HepG2 (cell line): Measurements from ENCODE around the gene DENND4B. TPM values are rescaled to one million over a fixed set of nuclear protein-coding genes. Genes with fewer than 3 reads are reported as not detected.

Source experiments
- ATAC-seq: fragments of 200-7000 bp; cut with Tn5 transposase; 3 replicates; pipeline ENCODE4 v1.9.1; 2020; ENCODE audit warnings: mild to moderate bottlenecking, moderate library complexity
- BruUV-seq: library from RNA; stranded (reverse); fragments of 400-500 nt; replicated peaks from 2 replicates; lab custom pipeline; 2021; lab: Mats Ljungman, UMichigan
- CTCF ChIA-PET: fragments of 300-600 bp; formaldehyde crosslinking; extraction: SDS; loops from one replicate; lab custom pipeline; 2021; ENCODE audit warnings: low total read pairs, inconsistent platforms, low intra/inter-chr PET ratio; lab: Yijun Ruan, JAX
- POLR2A ChIA-PET: fragments of 350-600 bp; sonication (Branson Sonifier 250); formaldehyde crosslinking; loops from one replicate; lab custom pipeline; 2020; ENCODE audit warnings: antibody characterized with exemption, inconsistent platforms; lab: Yijun Ruan, JAX
- DNase-seq: peaks from one replicate; pipeline ENCODE4 v3.0.0-alpha.2; 2015; ENCODE audit warnings: low spot score
- FAIRE-seq: peaks from 3 replicates; lab custom pipeline; 2011; peaks lifted over from hg19 to GRCh38; lab: Jason Lieb, UNC
- H2AFZ ChIP-seq: one replicate; pipeline ENCODE4 v1.6.1; 2011; ENCODE audit warnings: low read length, inconsistent platforms
- H3K27ac ChIP-seq: fragments of 300-600 bp; 3 replicates; pipeline ENCODE4 v1.8.0; 2011; ENCODE audit warnings: mixed run types, mild to moderate bottlenecking, mixed read lengths, low read length, inconsistent platforms; ENCODE audit not compliant: insufficient read depth; ENCODE audit errors: extremely low read length
- H3K27me3 ChIP-seq, 2 experiments: fragments of 200-600 bp in 1 of 2; 2 replicates in 1 of 2; 3 replicates in 1 of 2; pipeline versions ENCODE4 v1.6.0 to v1.8.0; 2011; ENCODE audit warnings: low read length in 2 of 2, mild to moderate bottlenecking in 2 of 2, moderate library complexity in 2 of 2, inconsistent platforms in 1 of 2; ENCODE audit not compliant: insufficient read depth in 2 of 2, control insufficient read depth in 1 of 2
- H3K36me3 ChIP-seq, 2 experiments: fragments of 200-600 bp in 1 of 2; replicated peaks in 1 of 2; 2 replicates in 1 of 2; 3 replicates in 1 of 2; pipeline versions ENCODE4 v1.5.1 to v1.8.0; 2011; ENCODE audit warnings: low read length in 2 of 2, inconsistent platforms in 1 of 2; ENCODE audit not compliant: insufficient read depth in 2 of 2, control insufficient read depth in 1 of 2
- H3K4me1 ChIP-seq: 2 replicates; pipeline ENCODE4 v1.5.1; 2012; ENCODE audit warnings: low read length, inconsistent platforms; ENCODE audit not compliant: insufficient read depth
- H3K4me2 ChIP-seq: 2 replicates; pipeline ENCODE4 v1.6.0; 2011; ENCODE audit warnings: low read depth, low read length, inconsistent platforms
- H3K4me3 ChIP-seq, 3 experiments: fragments of 200-600 bp in 1 of 3; sonication (generic), shearing (Covaris generic) in 1 of 3; replicated peaks in 1 of 3; 2 replicates each; pipeline ENCODE4 v1.5.1; 2011 to 2016; ENCODE audit warnings: low read length in 3 of 3, inconsistent platforms in 2 of 3, low read depth in 2 of 3, mild to moderate bottlenecking in 2 of 3, control low read depth in 1 of 3, mixed read lengths in 1 of 3; ENCODE audit not compliant: insufficient read depth in 1 of 3
- H3K79me2 ChIP-seq: one replicate; pipeline ENCODE4 v1.6.1; 2011; ENCODE audit warnings: low read length, inconsistent platforms; ENCODE audit not compliant: insufficient read depth
- H3K9ac ChIP-seq: 2 replicates; pipeline ENCODE4 v1.6.0; 2011; ENCODE audit warnings: mild to moderate bottlenecking, low read depth, low read length, inconsistent platforms; ENCODE audit not compliant: insufficient read depth
- H3K9me3 ChIP-seq: 2 replicates; pipeline ENCODE4 v1.5.1; 2012; ENCODE audit warnings: mild to moderate bottlenecking, low read length
- H4K20me1 ChIP-seq: 2 replicates; pipeline ENCODE4 v1.6.0; 2011; ENCODE audit warnings: inconsistent platforms, mild to moderate bottlenecking, low read length, moderate library complexity; ENCODE audit not compliant: insufficient read depth
- AHR ChIP-seq: IDR thresholded peaks from 2 replicates; pipeline ENCODE4 v1.6.1; 2018; ENCODE audit warnings: missing genetic modification reagents, missing compliant biosample characterization
- ESRRA ChIP-seq: sonication (generic); formaldehyde crosslinking; IDR thresholded peaks from 2 replicates; pipeline ENCODE4 v1.5.1; 2020; ENCODE audit warnings: mild to moderate bottlenecking, low read depth, missing genetic modification reagents
- GABPA ChIP-seq, 2 experiments: IDR thresholded peaks; 2 replicates each; pipeline ENCODE4 v1.6.1; 2011 to 2016; ENCODE audit warnings: low read depth in 2 of 2, low read length in 1 of 2, missing biosample characterization in 1 of 2, missing genetic modification characterization in 1 of 2
- HCFC1 ChIP-seq: fragments of 150-350 bp; IDR thresholded peaks from 2 replicates; pipeline ENCODE4 v1.6.1; 2014; ENCODE audit warnings: low read depth, low read length
- MAF1 ChIP-seq: sonication (generic); formaldehyde crosslinking; IDR thresholded peaks from 2 replicates; pipeline ENCODE4 v1.5.0; 2020; ENCODE audit warnings: missing genetic modification reagents, borderline replicate concordance
- MXD3 ChIP-seq: IDR thresholded peaks from 2 replicates; pipeline ENCODE4 v1.6.1; 2016; ENCODE audit warnings: mild to moderate bottlenecking, missing biosample characterization, missing genetic modification reagents
- RFXAP ChIP-seq: sonication (generic); formaldehyde crosslinking; IDR thresholded peaks from 2 replicates; pipeline ENCODE4 v1.4.0; 2020; ENCODE audit warnings: missing genetic modification reagents, borderline replicate concordance
- SP1 ChIP-seq, 2 experiments: fragments of 450-650 bp in 1 of 2; sonication (generic) in 1 of 2; formaldehyde crosslinking in 1 of 2; IDR thresholded peaks; 2 replicates each; pipeline versions ENCODE4 v1.4.0 to v1.6.1; 2016 to 2020; ENCODE audit warnings: missing genetic modification reagents in 1 of 2
- SP2 ChIP-seq: sonication (generic); formaldehyde crosslinking; IDR thresholded peaks from 2 replicates; pipeline ENCODE4 v1.5.1; 2020; ENCODE audit warnings: mild to moderate bottlenecking, missing genetic modification reagents
- ZBTB2 ChIP-seq: sonication (generic); formaldehyde crosslinking; IDR thresholded peaks from 2 replicates; pipeline ENCODE4 v1.8.0; 2022; ENCODE audit warnings: low read depth, missing genetic modification reagents
- ZBTB49 ChIP-seq: sonication (generic); formaldehyde crosslinking; IDR thresholded peaks from 2 replicates; pipeline ENCODE4 v1.4.0; 2020; ENCODE audit warnings: missing genetic modification reagents, borderline replicate concordance
- ZNF446 ChIP-seq: sonication (generic); formaldehyde crosslinking; IDR thresholded peaks from 2 replicates; pipeline ENCODE4 v1.5.0; 2020; ENCODE audit warnings: mild to moderate bottlenecking, missing genetic modification reagents
- ZNF580 ChIP-seq: IDR thresholded peaks from 2 replicates; pipeline ENCODE4 v1.6.1; 2016; ENCODE audit warnings: low read depth, borderline replicate concordance
- ZNF589 ChIP-seq: sonication (generic); formaldehyde crosslinking; conservative IDR thresholded peaks from 2 replicates; pipeline ENCODE4 v1.8.0; 2022; ENCODE audit warnings: mild to moderate bottlenecking, moderate library complexity, missing genetic modification reagents
- WGBS: methylation state at CpG from one replicate; pipeline ENCODE4 v1.1.6; 2017; ENCODE audit warnings: low lambda C conversion rate; 5-methylcytosine and 5-hydroxymethylcytosine counted together
- in situ Hi-C: cut with HindIII; loops from 2 replicates; pipeline ENCODE4 v1.10.0; 2017; ENCODE audit warnings: low pct_unique_long_range_greater_than_20kb; ENCODE audit not compliant: extremely low pct_ligation_motif_present
- intact Hi-C: fragments of 100-400 bp; cut with micrococcal nuclease; formaldehyde crosslinking; loops from one replicate; pipeline ENCODE4 v1.10.0; 2022; ENCODE audit not compliant: unreplicated experiment
- polyA plus RNA-seq, 8 experiments: library from polyadenylated mRNA; depleted of rRNA in 3 of 8; stranded (reverse) in 7 of 8; unstranded in 1 of 8; fragments of >200 nt; fragmentation: Illumina TruSeq in 4 of 8; extraction: Trizol in 4 of 8; gene quantifications; 2 replicates each; pipeline versions ENCODE4 v1.2.1 to v1.2.3, GENCODE V29; 2011 to 2016; ENCODE audit warnings: low read depth in 4 of 8, missing spikeins in 1 of 8, mixed read lengths in 1 of 8; ENCODE audit not compliant: insufficient read depth in 1 of 8
- total RNA-seq, 5 experiments: library from RNA; depleted of rRNA; stranded (reverse); fragments of >200 nt; fragmentation: Illumina TruSeq; extraction: Trizol; gene quantifications; 2 replicates each; pipeline ENCODE4 v1.2.3, GENCODE V29; 2016; ENCODE audit warnings: low read depth in 1 of 5

Gene DENND4B
- total and polyA plus RNA-seq, 2 of the 13 experiments (the other 11 are each of a cell fraction or from before 2014, with no cell fraction given), result 15.1 to 20.3 TPM

GRCh38 chr1:153978274-153978909 is 31.9 kb upstream of the DENND4B start (continued):
- no peak for TF ChIP-seq GABPA (IDR thresholded peaks at IDR 0.05; ENCODE audit: low read depth, low read length)
- TF ChIP-seq GABPA (CRISPR knock-in tag; IDR thresholded peaks at IDR 0.05; ENCODE audit: low read depth), result no peak

GRCh38 chr1:153977250-153978240 is 31.0 kb upstream of the DENND4B start, which contains the start of gene JTB:
JTB (minus strand) TSS chr1:153977674; CDS start chr1:153977252, 422 bp downstream.
- intact Hi-C loops (loop anchor here (1.0 kb wide), 1 partner anchor 9 kb away; the partner anchor contains the start of gene RAB13), in situ Hi-C loops (no loop called here)
- H3K36me3 ChIP-seq, result peaks cover 1 to 19% of the 10 kb centered on the region in 2 experiments
- H3K4me2 ChIP-seq, result peak within 1 kb of the TSS; percentile 97
- ChIA-PET POLR2A (interaction anchor here (0.9 to 4.4 kb wide), 17 partner anchors 10 to 362 kb away, joined by 3 to 209 read pairs (median 7); partner anchors contain the start of genes CHTOP, CREB3L4, CRTC2 and DENND4B), CTCF (no interaction called here)
- TSS peak; percentile 84 for BruUV-seq
- ATAC-seq, result peak; percentile 94
- H3K9ac ChIP-seq, result peak within 1 kb of the TSS; percentile 88
- DNase-seq, result peak; percentile 83
- H3K27ac ChIP-seq, result peak within 1 kb of the TSS; percentile 88
- peak within 1 kb of the TSS; percentile 57 for H2AFZ ChIP-seq
- H3K79me2 ChIP-seq, result peaks cover 16% of the 10 kb centered on the region
- no peaks in the 10 kb centered on the region for H4K20me1 ChIP-seq
- no peaks in the 10 kb centered on the region for H3K9me3 ChIP-seq
- peaks cover 25% of the 10 kb centered on the region for H3K4me1 ChIP-seq
- peak; percentile 71 for FAIRE-seq
- H3K4me3 ChIP-seq, result peak within 1 kb of the TSS; percentile 72 to 79 (median 77)
- no peaks in the 10 kb centered on the region for H3K27me3 ChIP-seq
- WGBS, result under 1% methylated on average over 14 of the region's 75 CpGs
- TF ChIP-seq ESRRA, result peak; percentile 53; the same call in 1 of the 2 replicates
- TF ChIP-seq ZNF580 (CRISPR knock-in tag), result peak; percentile 66; the same call in 1 of the 2 replicates
- no peak for TF ChIP-seq ZNF446 (CRISPR knock-in tag)
- no peak for TF ChIP-seq MAF1
- peak; percentile 30; the same call in 1 of the 2 replicates for TF ChIP-seq ZNF589 (CRISPR knock-in tag)
- no peak for TF ChIP-seq SP1 (IDR thresholded peaks at IDR 0.05)
- 0 out of 2 replicates have a peak, but pooled peaks have one; percentile 15 for TF ChIP-seq SP1 (CRISPR knock-in tag; IDR thresholded peaks at IDR 0.05)
- no peak for TF ChIP-seq AHR (CRISPR knock-in tag)
- no peak; the same call in 1 of the 2 replicates for TF ChIP-seq RFXAP (CRISPR knock-in tag)
- TF ChIP-seq SP2 (CRISPR knock-in tag), result peak; percentile 61; the same call in 1 of the 2 replicates
- no peak for TF ChIP-seq ZBTB49 (CRISPR knock-in tag)
- TF ChIP-seq ZBTB2 (CRISPR knock-in tag), result peak; percentile 94
- TF ChIP-seq MXD3 (CRISPR knock-in tag), result peak; percentile 79
- peak; percentile 82 for TF ChIP-seq HCFC1
